Measurements from ENCODE around the gene FLT3.
A peak's percentile ranks its signal among the peaks of the same experiment; 100 is the strongest.

FLT3 gene

GRCh38 chr13:28140433-28141125 is 40.2 kb upstream of the FLT3 start:
- H3K79me2 ChIP-seq (ENCODE audit: insufficient read depth, low read length), result peaks cover 78% of the 10 kb centered on the region
- H3K27me3 ChIP-seq (ENCODE audit: low read length), result no peaks in the 10 kb centered on the region
- H3K4me2 ChIP-seq (ENCODE audit: low read depth, low read length, poor library complexity, severe bottlenecking), result peak overlapping the region; percentile 98
- peaks cover 40% of the 10 kb centered on the region; the same call in 1 of the 2 replicates for H4K20me1 ChIP-seq (ENCODE audit: low read depth, low read length)
- H3F3A ChIP-seq (ENCODE audit: insufficient read depth), result 0 out of 2 replicates have a peak, but pooled peaks cover 11% of the 10 kb centered on the region
- no peaks in the 10 kb centered on the region for H3K36me3 ChIP-seq (ENCODE audit: low read length)
- H3K9me3 ChIP-seq (ENCODE audit: insufficient read depth, low read length), result no peaks in the 10 kb centered on the region
- no peaks in the 10 kb centered on the region for H3K9me2 ChIP-seq (replicated peaks; ENCODE audit: insufficient read depth, low read length)
- no peak overlapping the region for H2AFZ ChIP-seq (ENCODE audit: low read depth, low read length, severe bottlenecking)
- no peak overlapping the region for H3K27ac ChIP-seq (ENCODE audit: low read depth, low read length)
- TF ChIP-seq EZH2phosphoT487 (conservative IDR thresholded peaks at IDR 0.05; ENCODE audit: low read length), result no peak
- TF ChIP-seq CTCF (IDR thresholded peaks at IDR 0.05; ENCODE audit: insufficient read depth, low read length, poor library complexity, severe bottlenecking), result no peak
- peak overlapping the region; percentile 95; the same call in 1 of the 2 replicates for H3K9ac ChIP-seq (ENCODE audit: low read length)
- no peak overlapping the region for H3K4me3 ChIP-seq (ENCODE audit: insufficient read depth, low read length, poor library complexity, severe bottlenecking)

- peak overlapping the region; percentile 63 for H2AFZ ChIP-seq (ENCODE audit: low read depth, low read length, severe bottlenecking)
- TF ChIP-seq EZH2phosphoT487 (conservative IDR thresholded peaks at IDR 0.05; ENCODE audit: low read length) (no peak), CTCF (IDR thresholded peaks at IDR 0.05; ENCODE audit: insufficient read depth, low read length, poor library complexity, severe bottlenecking) (no peak)
- H3K9me3 ChIP-seq (ENCODE audit: insufficient read depth, low read length), result no peaks in the 10 kb centered on the region
- H3K36me3 ChIP-seq (ENCODE audit: low read length), result no peaks in the 10 kb centered on the region
- no peaks in the 10 kb centered on the region for H3K27me3 ChIP-seq (ENCODE audit: low read length)
- H3K9ac ChIP-seq (ENCODE audit: low read length), result peak overlapping the region; percentile 95
- peak overlapping the region; percentile 98 for H3K4me2 ChIP-seq (ENCODE audit: low read depth, low read length, poor library complexity, severe bottlenecking)
- H3K79me2 ChIP-seq (ENCODE audit: insufficient read depth, low read length), result peaks cover 62% of the 10 kb centered on the region
- peak overlapping the region; percentile 87 for H3K4me3 ChIP-seq (ENCODE audit: insufficient read depth, low read length, poor library complexity, severe bottlenecking)
- no peaks in the 10 kb centered on the region for H3K9me2 ChIP-seq (replicated peaks; ENCODE audit: insufficient read depth, low read length)
- H3K27ac ChIP-seq (ENCODE audit: low read depth, low read length), result peak overlapping the region; percentile 89
- peaks cover 32% of the 10 kb centered on the region; the same call in 1 of the 2 replicates for H4K20me1 ChIP-seq (ENCODE audit: low read depth, low read length)
- H3F3A ChIP-seq (ENCODE audit: insufficient read depth), result 0 out of 2 replicates have a peak, but pooled peaks cover 11% of the 10 kb centered on the region
Measured at GRCh38 chr13:28138756-28139470, 38.5 kb upstream of the FLT3 start.

GRCh38 chr13:28138012-28138755 is 37.8 kb upstream of the FLT3 start, which contains the start of gene PAN3:
PAN3 (plus strand) TSS chr13:28138545; CDS start chr13:28138658, 113 bp downstream.
- H3K27ac ChIP-seq (ENCODE audit: low read depth, low read length), result peak within 1 kb of the TSS; percentile 89
- peak within 1 kb of the TSS; percentile 98 for H3K4me2 ChIP-seq (ENCODE audit: low read depth, low read length, poor library complexity, severe bottlenecking)
- H3K9ac ChIP-seq (ENCODE audit: low read length), result peak within 1 kb of the TSS; percentile 95
- H3K79me2 ChIP-seq (ENCODE audit: insufficient read depth, low read length), result peaks cover 55% of the 10 kb centered on the region
- H3K9me2 ChIP-seq (replicated peaks; ENCODE audit: insufficient read depth, low read length), result no peaks in the 10 kb centered on the region
- peak within 1 kb of the TSS; percentile 63 for H2AFZ ChIP-seq (ENCODE audit: low read depth, low read length, severe bottlenecking)
- H3K27me3 ChIP-seq (ENCODE audit: low read length), result no peaks in the 10 kb centered on the region
- peaks cover 27% of the 10 kb centered on the region; the same call in 1 of the 2 replicates for H4K20me1 ChIP-seq (ENCODE audit: low read depth, low read length)
- H3K36me3 ChIP-seq (ENCODE audit: low read length), result no peaks in the 10 kb centered on the region
- no peaks in the 10 kb centered on the region for H3K9me3 ChIP-seq (ENCODE audit: insufficient read depth, low read length)
- H3F3A ChIP-seq (ENCODE audit: insufficient read depth), result 0 out of 2 replicates have a peak, but pooled peaks cover 11% of the 10 kb centered on the region
- H3K4me3 ChIP-seq (ENCODE audit: insufficient read depth, low read length, poor library complexity, severe bottlenecking), result peak within 1 kb of the TSS; percentile 87
- TF ChIP-seq CTCF (IDR thresholded peaks at IDR 0.05; ENCODE audit: insufficient read depth, low read length, poor library complexity, severe bottlenecking) (no peak), EZH2phosphoT487 (conservative IDR thresholded peaks at IDR 0.05; ENCODE audit: low read length) (no peak)
